CD14-positive monocyte (primary cell): ENCODE results near the gene HOXD8. TPM values are rescaled to one million over a fixed set of nuclear protein-coding genes. Genes with fewer than 3 reads are reported as not detected.

Experiments
- DNase-seq, 3 donors: peaks; one replicate each; pipeline ENCODE4 v3.0.0-alpha.2; 2011 to 2022
- H2AFZ ChIP-seq: 2 replicates; pipeline ENCODE4 v1.6.0; 2012; ENCODE audit warnings: mild to moderate bottlenecking, low read depth, low read length, inconsistent platforms; ENCODE audit not compliant: insufficient read depth, poor library complexity, severe bottlenecking
- H3K27ac ChIP-seq, 2 donors: 1 replicate in 1 of 2; 2 replicates in 1 of 2; pipeline ENCODE4 v1.5.1; 2012 to 2013; ENCODE audit warnings: low read length in 2 of 2, control low read depth in 1 of 2, inconsistent platforms in 1 of 2, low read depth in 1 of 2, mild to moderate bottlenecking in 1 of 2
- H3K27me3 ChIP-seq, 2 donors: one replicate each; pipeline versions ENCODE4 v1.6.0 to v1.6.1; 2011 to 2013; ENCODE audit warnings: low read length in 2 of 2; ENCODE audit not compliant: control insufficient read depth in 2 of 2, insufficient read depth in 2 of 2
- H3K36me3 ChIP-seq, 2 donors: replicated peaks in 1 of 2; 1 replicate in 1 of 2; 2 replicates in 1 of 2; pipeline versions ENCODE4 v1.5.1 to v1.6.1; 2012 to 2013; ENCODE audit warnings: low read length in 2 of 2, control low read depth in 1 of 2, inconsistent platforms in 1 of 2, mild to moderate bottlenecking in 1 of 2; ENCODE audit not compliant: insufficient read depth in 2 of 2, control insufficient read depth in 1 of 2
- H3K4me1 ChIP-seq, 2 donors: 1 replicate in 1 of 2; 2 replicates in 1 of 2; pipeline versions ENCODE4 v1.5.1 to v1.6.1; 2012 to 2013; ENCODE audit warnings: low read length in 2 of 2, control low read depth in 1 of 2, inconsistent platforms in 1 of 2, mild to moderate bottlenecking in 1 of 2, moderate library complexity in 1 of 2; ENCODE audit not compliant: insufficient read depth in 2 of 2, control insufficient read depth in 1 of 2
- H3K4me2 ChIP-seq: replicated peaks from 2 replicates; pipeline ENCODE3; 2012; ENCODE audit warnings: low read length, moderate library complexity, mild to moderate bottlenecking; ENCODE audit not compliant: poor library complexity, severe bottlenecking; ENCODE audit errors: extremely low read depth
- H3K4me3 ChIP-seq, 3 experiments: fragments of 200-600 bp in 1 of 3; sonication (generic) in 1 of 3; replicated peaks in 1 of 3; 1 replicate in 2 of 3; 2 replicates in 1 of 3; pipeline ENCODE4 v1.5.1; 2011 to 2013; ENCODE audit warnings: low read length in 3 of 3, mild to moderate bottlenecking in 3 of 3, control low read depth in 2 of 3, low read depth in 2 of 3, inconsistent platforms in 1 of 3, moderate library complexity in 1 of 3
- H3K79me2 ChIP-seq: 2 replicates; pipeline ENCODE4 v1.6.0; 2012; ENCODE audit warnings: mild to moderate bottlenecking, control low read depth, inconsistent platforms, low read length, moderate library complexity; ENCODE audit not compliant: insufficient read depth
- H3K9ac ChIP-seq: 2 replicates; pipeline ENCODE4 v1.6.0; 2017; ENCODE audit warnings: low read length, mild to moderate bottlenecking; ENCODE audit not compliant: insufficient read depth, poor library complexity, severe bottlenecking
- H3K9me3 ChIP-seq, 2 donors: replicated peaks in 1 of 2; 1 replicate in 1 of 2; 2 replicates in 1 of 2; pipeline versions ENCODE4 v1.5.1 to v1.6.1; 2012 to 2013; ENCODE audit warnings: low read length in 2 of 2, control low read depth in 1 of 2; ENCODE audit not compliant: control insufficient read depth in 1 of 2, insufficient read depth in 1 of 2
- H4K20me1 ChIP-seq: 2 replicates; pipeline ENCODE4 v1.6.0; 2012; ENCODE audit warnings: mild to moderate bottlenecking, low read length, control low read depth, moderate library complexity; ENCODE audit not compliant: insufficient read depth
- H3K27ac Mint-ChIP-seq, 7 donors: one replicate each; pipeline ENCODE4 v1.8.0; 2020; ENCODE audit warnings: mild to moderate bottlenecking in 7 of 7, mixed read lengths in 7 of 7, moderate library complexity in 6 of 7, inconsistent platforms in 2 of 7
- H3K27me3 Mint-ChIP-seq, 3 donors: one replicate each; pipeline ENCODE4 v1.8.0; 2021 to 2022; ENCODE audit warnings: low read depth in 3 of 3, mild to moderate bottlenecking in 3 of 3, mixed read lengths in 3 of 3, moderate library complexity in 3 of 3, inconsistent platforms in 1 of 3
- H3K36me3 Mint-ChIP-seq, 2 donors: one replicate each; pipeline ENCODE4 v1.8.0; 2020; ENCODE audit warnings: mixed read lengths in 2 of 2, inconsistent platforms in 1 of 2, mild to moderate bottlenecking in 1 of 2
- H3K4me1 Mint-ChIP-seq: one replicate; pipeline ENCODE4 v1.8.0; 2020; ENCODE audit warnings: mild to moderate bottlenecking, mixed read lengths
- H3K4me3 Mint-ChIP-seq, 2 donors: one replicate each; pipeline ENCODE4 v1.8.0; 2020; ENCODE audit warnings: mild to moderate bottlenecking in 2 of 2, mixed read lengths in 2 of 2, moderate library complexity in 1 of 2
- H3K9me3 Mint-ChIP-seq, 7 donors: one replicate each; pipeline ENCODE4 v1.8.0; 2020 to 2022; ENCODE audit warnings: mixed read lengths in 7 of 7, mild to moderate bottlenecking in 6 of 7, moderate library complexity in 6 of 7, inconsistent platforms in 2 of 7
- CTCF ChIP-seq: fragments of 200-600 bp; IDR thresholded peaks from one replicate; pipeline ENCODE4 v1.8.0; 2022; ENCODE audit warnings: antibody characterized with exemption, mild to moderate bottlenecking
- WGBS: methylation state at CpG from one replicate; pipeline ENCODE4 v1.1.5; 2013; ENCODE audit warnings: missing lambda C conversion rate; ENCODE audit not compliant: insufficient coverage; 5-methylcytosine and 5-hydroxymethylcytosine counted together
- intact Hi-C, 2 donors: fragments of 100-400 bp; cut with micrococcal nuclease; formaldehyde crosslinking; loops; one replicate each; pipeline versions ENCODE4 v1.15.0 to v1.15.1; 2023
- polyA plus RNA-seq, 3 donors: library from polyadenylated mRNA; depleted of rRNA in 1 of 3; unstranded in 2 of 3; stranded (reverse) in 1 of 3; fragments of 300-500 nt in 2 of 3; fragments of >200 nt in 1 of 3; fragmentation: Illumina TruSeq in 2 of 3; gene quantifications; 1 replicate in 2 of 3; 2 replicates in 1 of 3; pipeline ENCODE4 v1.2.3, GENCODE V29; 2012 to 2021

Gene HOXD8
- polyA plus RNA-seq, 3 donors: not detected

GRCh38 chr2:176107731-176108181 is 21.7 kb upstream of the HOXD8 start:
- Mint-ChIP-seq H3K27ac (no peak overlapping the region), H3K4me3 (no peak overlapping the region), H3K27me3 (peaks cover 89 to 98% (median 91%) of the 10 kb centered on the region in 3 donors), H3K4me1 (peaks cover 28% of the 10 kb centered on the region), H3K9me3 (peaks cover 0 to 45% (median 26%) of the 10 kb centered on the region in 7 donors), H3K36me3 (peaks cover 3 to 16% of the 10 kb centered on the region in 2 donors)
- Histone ChIP-seq H3K27ac (no peak overlapping the region), H3K9ac (no peak overlapping the region), H3K4me1 (peaks cover 6 to 12% of the 10 kb centered on the region in 2 donors), H3K27me3 (peaks cover 77 to 93% of the 10 kb centered on the region in 2 donors), H3K36me3 (no peaks in the 10 kb centered on the region), H3K4me3 (no peak overlapping the region), H4K20me1 (no peaks in the 10 kb centered on the region), H3K79me2 (no peaks in the 10 kb centered on the region), H3K4me2 (no peak overlapping the region), H2AFZ (no peak overlapping the region), H3K9me3 (peaks cover 0 to 62% of the 10 kb centered on the region in 2 donors)
- no peak for DNase-seq
- 3% methylated on average over 45 of the region's 59 CpGs for WGBS
- intact Hi-C loops: no loop called here
- TF ChIP-seq CTCF: no peak

- no peaks in the 10 kb centered on the region for H3K36me3 ChIP-seq
- no peaks in the 10 kb centered on the region for H4K20me1 ChIP-seq
- H3K27ac ChIP-seq: no peak overlapping the region
- no peaks in the 10 kb centered on the region for H3K79me2 ChIP-seq
- H3K27me3 ChIP-seq: peaks cover 77 to 93% of the 10 kb centered on the region in 2 donors
- TF ChIP-seq CTCF: no peak
- Mint-ChIP-seq H3K27me3 (peaks cover 89 to 98% (median 91%) of the 10 kb centered on the region in 3 donors), H3K27ac (no peak overlapping the region), H3K4me1 (peaks cover 23% of the 10 kb centered on the region), H3K9me3 (peaks cover 0 to 46% (median 28%) of the 10 kb centered on the region in 7 donors), H3K36me3 (peaks cover 3 to 14% of the 10 kb centered on the region in 2 donors), H3K4me3 (peak overlapping the region in 1 of 2 donors; percentile 75)
- H3K9ac ChIP-seq: no peak overlapping the region
- H3K4me2 ChIP-seq: no peak overlapping the region
- no peak for DNase-seq
- H3K4me1 ChIP-seq: peaks cover 6 to 12% of the 10 kb centered on the region in 2 donors
- no peak overlapping the region for H2AFZ ChIP-seq
- peaks cover 0 to 67% of the 10 kb centered on the region in 2 donors for H3K9me3 ChIP-seq
- no peak overlapping the region for H3K4me3 ChIP-seq
- intact Hi-C loops: no loop called here
- 8% methylated on average over 5 of the region's 26 CpGs for WGBS
Observed at GRCh38 chr2:176109192-176109901, 20.2 kb upstream of the HOXD8 start.
